GM19025 (cell line): ENCODE data around the gene BLOC1S1.

Experiments
- ATAC-seq: cut with Tn5 transposase; IDR thresholded peaks from one replicate; pipeline ENCODE4 v1.9.1; 2021; ENCODE audit warnings: mild to moderate bottlenecking, low read depth, moderate library complexity; ENCODE audit not compliant: unreplicated experiment

Gene BLOC1S1

GRCh38 chr12:55707219-55707671 is 8.6 kb upstream of the BLOC1S1 start:
- no peak for ATAC-seq

GRCh38 chr12:55707841-55708694 is 7.8 kb upstream of the BLOC1S1 start, which contains the start of gene ITGA7:
Gene ITGA7 (minus strand): TSS chr12:55707904. CDS start chr12:55707682, 222 bp downstream.
- ATAC-seq: no peak

DNA sequence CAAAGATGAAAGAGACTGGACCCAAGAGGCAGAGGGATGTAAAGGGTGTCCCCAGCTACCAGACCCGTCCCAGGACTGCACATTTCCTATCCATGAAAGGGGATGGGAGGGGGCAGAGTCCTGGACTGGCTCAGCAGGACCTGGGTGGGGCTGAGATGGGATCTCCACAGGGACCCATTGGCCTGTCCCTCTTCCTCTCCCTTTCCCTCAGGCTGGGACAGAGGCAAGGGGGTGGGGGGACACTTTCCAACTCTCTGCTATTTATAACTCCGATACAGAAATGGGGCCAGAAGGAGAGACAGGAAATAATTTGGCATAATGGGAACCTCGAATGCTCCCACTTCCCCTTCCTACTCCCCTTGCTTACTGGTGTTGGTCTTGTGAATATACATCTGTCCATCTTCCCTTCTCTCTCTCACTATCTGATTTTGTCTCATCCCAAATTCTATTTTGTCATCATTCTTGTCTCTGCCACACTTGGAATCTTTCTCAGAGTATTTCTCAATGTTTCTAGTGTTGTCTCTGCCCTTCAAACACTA is 7.1 kb upstream of the BLOC1S1 start:
- ATAC-seq: no peak

DNA sequence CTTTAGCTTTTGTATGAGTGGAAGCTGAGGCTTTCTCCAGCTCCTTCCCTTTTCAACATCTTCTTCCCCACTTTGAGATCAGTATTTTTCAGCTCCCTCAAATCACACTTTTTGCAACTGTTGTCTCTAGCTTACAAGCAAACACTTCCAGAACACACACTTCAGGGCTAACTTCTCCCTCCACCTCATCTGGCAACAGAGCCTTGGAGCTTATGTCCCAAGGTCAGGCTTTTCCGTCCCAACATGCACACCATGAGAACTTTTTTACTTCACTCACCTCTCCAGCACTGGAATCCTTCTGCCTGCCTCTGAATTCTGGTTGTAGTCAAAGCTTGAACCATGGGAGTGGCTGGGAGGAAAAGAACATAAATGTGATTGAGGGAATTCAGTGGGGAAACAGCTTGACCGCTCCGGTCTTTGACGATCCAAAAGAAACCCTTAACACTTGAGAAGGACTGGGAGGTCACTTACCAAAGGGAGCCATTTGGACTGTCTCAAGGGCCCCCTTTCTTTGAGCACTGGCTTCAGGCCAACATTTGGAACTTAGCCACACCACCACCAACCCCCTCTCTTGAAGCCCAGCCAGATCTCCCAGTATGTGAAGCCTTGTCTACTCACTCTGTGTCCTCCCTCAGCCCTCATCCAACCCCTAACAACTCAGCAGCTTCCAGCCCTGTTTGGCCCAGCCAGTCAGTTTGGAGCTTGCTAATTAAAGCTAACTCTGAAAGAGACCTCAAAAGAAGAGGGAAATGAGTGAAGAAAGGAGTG is 3.9 kb upstream of the BLOC1S1 start:
- no peak for ATAC-seq

DNA sequence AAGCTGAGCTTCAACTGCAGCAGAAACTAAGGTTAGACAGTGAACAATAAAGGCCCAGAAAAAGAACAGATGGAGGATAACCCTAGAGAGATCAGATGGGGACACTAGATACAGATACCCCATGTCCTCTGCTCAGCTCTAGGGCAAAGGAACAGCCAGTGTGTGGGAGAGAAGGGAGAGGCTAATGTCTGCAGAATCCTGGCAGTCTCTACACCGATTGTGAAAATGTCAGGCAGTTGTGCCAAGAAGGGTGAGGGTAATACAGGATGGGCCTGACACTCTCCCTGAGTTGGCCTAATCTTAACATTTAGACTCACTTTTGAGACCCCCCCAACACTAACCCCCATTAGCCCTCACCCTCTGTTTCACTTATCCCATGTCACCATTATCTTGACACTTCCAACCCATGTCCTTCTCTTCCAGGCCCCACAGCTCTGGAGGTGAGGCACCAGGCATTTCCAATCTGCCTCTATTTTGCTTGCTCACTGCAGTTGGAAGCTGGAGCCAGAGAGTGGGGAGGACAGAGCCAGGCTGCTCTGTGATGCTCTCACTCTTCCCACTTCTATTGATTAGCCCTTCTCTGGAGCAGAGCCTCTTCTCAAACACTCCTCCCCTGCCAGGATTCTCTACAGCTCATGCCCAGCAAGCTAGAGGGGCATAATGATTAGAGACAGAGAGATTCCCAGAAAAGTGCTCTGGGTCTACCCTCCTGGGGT is 3.0 kb upstream of the BLOC1S1 start:
- ATAC-seq: no peak

GRCh38 chr12:55713721-55714120 is 2.1 kb upstream of the BLOC1S1 start:
- no peak for ATAC-seq

GRCh38 chr12:55715169-55715764 is 579 bp upstream of the BLOC1S1 start:
- ATAC-seq: no peak

DNA sequence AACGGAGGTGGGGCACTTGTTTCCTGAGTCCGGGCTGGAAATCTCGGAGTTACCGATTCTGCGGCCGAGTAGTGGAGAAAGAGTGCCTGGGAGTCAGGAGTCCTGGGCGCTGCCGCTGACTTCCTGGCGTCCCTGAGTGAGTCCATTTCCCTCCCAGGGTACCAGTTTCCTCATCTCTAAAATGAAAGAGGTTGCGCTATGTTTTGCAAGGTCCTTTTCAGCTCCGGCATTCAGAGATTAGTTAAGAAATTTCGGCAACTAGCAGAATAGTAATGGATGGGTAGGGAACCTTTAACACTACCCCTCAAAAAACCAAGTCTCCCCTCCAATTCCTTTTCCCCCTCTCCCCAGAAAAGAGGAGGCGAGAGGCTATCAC is 724 bp downstream of the BLOC1S1 start:
- ATAC-seq: no peak

- no peak for ATAC-seq
These were observed 1.5 kb downstream of the BLOC1S1 start for GRCh38 chr12:55717011-55718007.

- ATAC-seq: no peak
These were observed 2.2 kb downstream of the BLOC1S1 start for GRCh38 chr12:55718015-55718414.

DNA sequence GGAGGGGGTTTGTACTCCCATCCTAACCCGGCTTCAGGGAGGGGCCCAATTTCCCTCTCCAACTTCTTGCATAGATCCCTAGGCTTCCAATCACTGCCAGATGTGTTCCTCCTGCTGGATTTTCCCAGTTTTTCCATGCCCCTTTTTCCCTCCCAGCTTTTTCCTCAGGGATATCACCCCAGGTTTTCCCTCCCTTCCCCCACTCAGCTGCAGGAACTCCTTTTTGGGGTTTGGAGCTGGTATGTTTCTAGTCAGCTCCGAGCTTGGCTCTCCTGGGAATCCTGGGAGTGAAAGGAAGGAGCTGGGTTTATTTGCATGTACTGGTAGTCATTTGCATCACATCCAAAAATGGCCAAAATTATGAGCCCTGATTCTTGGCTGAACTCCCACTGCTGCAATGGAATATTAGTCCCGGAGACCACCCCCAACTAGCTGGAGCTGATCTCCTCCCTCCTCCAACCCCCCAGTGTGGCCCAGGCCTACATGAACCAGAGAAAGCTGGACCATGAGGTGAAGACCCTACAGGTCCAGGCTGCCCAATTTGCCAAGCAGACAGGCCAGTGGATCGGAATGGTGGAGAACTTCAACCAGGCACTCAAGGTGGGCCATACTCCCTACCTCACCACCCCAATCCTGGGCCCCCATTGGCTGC is 2.9 kb downstream of the BLOC1S1 start:
- no peak for ATAC-seq

DNA sequence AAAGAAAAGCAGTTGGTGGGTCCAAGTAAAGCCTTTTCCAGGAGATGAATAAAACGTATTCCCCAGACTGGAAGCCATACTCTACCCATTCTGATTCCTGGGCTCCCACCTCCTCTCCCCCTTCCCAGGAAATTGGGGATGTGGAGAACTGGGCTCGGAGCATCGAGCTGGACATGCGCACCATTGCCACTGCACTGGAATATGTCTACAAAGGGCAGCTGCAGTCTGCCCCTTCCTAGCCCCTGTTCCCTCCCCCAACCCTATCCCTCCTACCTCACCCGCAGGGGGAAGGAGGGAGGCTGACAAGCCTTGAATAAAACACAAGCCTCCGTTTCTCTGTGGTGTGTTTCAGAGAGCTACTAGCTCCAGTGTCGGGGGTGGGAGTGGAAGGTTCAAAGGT is 3.5 kb downstream of the BLOC1S1 start:
- no peak for ATAC-seq

DNA sequence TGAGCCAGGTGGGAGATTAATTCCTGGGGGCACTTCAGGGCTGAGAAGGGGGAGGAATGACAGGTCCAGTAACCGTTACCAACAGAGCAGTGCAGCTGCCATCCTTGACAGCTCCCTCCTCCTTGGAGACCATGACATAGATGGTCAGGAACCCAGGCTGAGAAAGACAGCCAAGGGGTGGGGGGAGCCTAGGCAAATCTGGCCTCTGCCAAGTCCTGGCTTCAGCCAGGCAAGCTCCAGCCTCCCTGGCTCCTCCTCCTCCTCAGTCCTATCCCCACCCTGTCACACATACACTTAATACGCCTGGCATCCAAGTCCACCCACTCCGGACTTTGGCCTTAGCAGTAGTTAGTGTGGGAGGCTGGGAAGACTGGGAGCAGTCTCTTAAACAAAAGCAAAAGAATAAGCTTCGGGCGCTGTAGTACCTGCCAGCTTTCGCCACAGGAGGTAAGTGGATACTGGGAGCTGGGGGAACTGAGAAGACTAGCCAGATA is 4.3 kb downstream of the BLOC1S1 start, which contains the start of gene RDH5:
RDH5 (plus strand) TSS at position 323 of the 494 bp plus-strand sequence. CDS start 792 bp downstream, outside the sequence.
- no peak for ATAC-seq

DNA sequence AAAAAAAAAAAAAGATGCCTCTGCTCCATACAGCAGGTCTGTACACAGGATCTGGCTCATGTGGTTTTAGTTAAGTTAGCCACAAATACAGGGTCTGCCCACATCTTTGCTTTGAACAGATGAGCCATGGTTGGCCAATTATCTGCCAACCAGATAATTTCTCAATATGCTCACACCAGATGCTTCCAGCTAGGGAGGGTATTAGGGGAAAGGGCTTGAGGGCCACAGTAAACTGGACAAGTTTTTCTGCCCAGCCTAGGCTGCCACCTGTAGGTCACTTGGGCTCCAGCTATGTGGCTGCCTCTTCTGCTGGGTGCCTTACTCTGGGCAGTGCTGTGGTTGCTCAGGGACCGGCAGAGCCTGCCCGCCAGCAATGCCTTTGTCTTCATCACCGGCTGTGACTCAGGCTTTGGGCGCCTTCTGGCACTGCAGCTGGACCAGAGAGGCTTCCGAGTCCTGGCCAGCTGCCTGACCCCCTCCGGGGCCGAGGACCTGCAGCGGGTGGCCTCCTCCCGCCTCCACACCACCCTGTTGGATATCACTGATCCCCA is 5.1 kb downstream of the BLOC1S1 start:
- ATAC-seq: no peak

GRCh38 chr12:55721601-55722213 is 5.9 kb downstream of the BLOC1S1 start:
- ATAC-seq: no peak

DNA sequence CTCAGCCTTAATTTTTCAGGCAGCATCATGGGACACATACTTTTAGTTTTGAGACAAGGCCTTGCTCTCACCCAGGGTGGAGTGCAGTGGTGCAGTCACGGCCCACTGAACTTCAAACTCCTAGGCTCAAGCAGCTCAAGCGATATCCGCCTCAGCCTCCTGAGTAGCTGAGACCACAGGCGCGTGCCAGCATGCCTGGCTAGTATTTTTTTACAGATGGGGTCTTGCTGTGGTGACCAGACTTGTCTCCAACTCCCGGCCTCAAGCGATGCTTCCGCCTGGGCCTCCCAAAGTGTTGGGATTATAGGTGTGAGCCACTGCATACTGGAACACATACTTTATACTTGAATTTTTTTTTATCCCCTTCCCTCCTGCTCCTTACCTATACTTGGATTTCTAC is 7.1 kb downstream of the BLOC1S1 start:
- no peak for ATAC-seq

- no peak for ATAC-seq
These were observed 7.8 kb downstream of the BLOC1S1 start for GRCh38 chr12:55723516-55724225.
